H4 (cell line): ENCODE data around the gene ZDHHC18. TPM values are rescaled to one million over a fixed set of nuclear protein-coding genes. Genes with fewer than 3 reads are reported as not detected.

Experiments
- DNase-seq: peaks from one replicate; pipeline ENCODE4 v3.0.0-alpha.2; 2015; ENCODE audit warnings: low spot score
- total RNA-seq: library from RNA; depleted of rRNA; stranded (reverse); fragments of >200 nt; shearing (Covaris generic); gene quantifications from 2 replicates; pipeline ENCODE4 v1.2.3, GENCODE V29; 2014; rRNA removed

ZDHHC18 gene
- total RNA-seq, 1 experiment from 2014 or later: 13.8 TPM

DNA sequence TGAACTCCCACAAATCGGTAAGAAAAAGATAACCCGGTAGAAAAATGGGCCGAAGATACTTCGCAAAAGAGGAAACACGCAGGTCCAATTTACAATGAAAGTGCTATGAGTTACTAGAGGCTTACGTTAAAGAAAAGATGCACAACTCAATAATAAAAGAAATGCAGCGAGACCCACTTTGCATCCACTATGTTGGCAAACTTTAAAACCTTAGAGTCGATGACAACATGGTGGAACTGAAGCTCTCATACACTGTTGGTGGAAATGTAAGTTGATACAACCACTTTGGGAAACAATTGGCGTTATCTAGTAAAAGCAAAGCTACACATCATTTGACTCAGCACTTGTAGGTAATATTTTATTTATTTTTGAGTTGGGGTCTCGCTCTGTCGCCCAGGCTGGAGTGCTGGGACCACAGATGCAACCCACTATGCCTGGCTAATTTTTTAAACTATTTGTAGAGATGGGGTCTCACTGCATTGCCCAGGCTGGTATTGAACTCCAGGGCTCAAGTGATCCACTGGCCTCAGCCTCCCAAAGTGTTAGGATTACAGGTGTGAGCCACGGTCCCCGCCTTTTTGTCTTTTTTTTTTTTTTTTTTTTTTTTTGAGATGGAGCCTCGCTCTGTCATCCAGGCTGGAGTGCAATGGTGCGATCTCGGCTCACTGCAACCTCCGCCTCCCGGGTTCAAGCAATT is 74.5 kb downstream of the ZDHHC18 start:
- DNase-seq: no peak

Other genes starting within 250 kb of the ZDHHC18 start
- gene ARID1A, start 130.7 kb upstream of the ZDHHC18 start, total RNA-seq: 10.7 and 13.0 TPM in 2 replicates
- gene PIGV, start 38.7 kb upstream of the ZDHHC18 start, total RNA-seq: 14.5 and 15.2 TPM in 2 replicates
- gene SFN, start 36.5 kb downstream of the ZDHHC18 start, total RNA-seq: 0.53 and 1.0 TPM in 2 replicates
- gene GPN2, start 63.6 kb downstream of the ZDHHC18 start, total RNA-seq: 13.0 and 14.2 TPM in 2 replicates
- 5.1 and 15.9 TPM in 2 replicates for gene GPATCH3, start 73.8 kb downstream of the ZDHHC18 start, total RNA-seq
- gene NR0B2, start 87.3 kb downstream of the ZDHHC18 start, total RNA-seq: not detected in 2 replicates
- gene NUDC, start 95.1 kb downstream of the ZDHHC18 start, total RNA-seq: 44.2 and 55.1 TPM in 2 replicates
- not detected in 2 replicates for gene KDF1, start 133.8 kb downstream of the ZDHHC18 start, total RNA-seq
- 3.1 and 3.3 TPM in 2 replicates for gene TRNP1, start 167.0 kb downstream of the ZDHHC18 start, total RNA-seq
- 1.0 and 2.0 TPM in 2 replicates for gene TENT5B, start 186.2 kb downstream of the ZDHHC18 start, total RNA-seq